Stomach (tissue), 9 donors: ENCODE results near the gene COL19A1. TPM values are rescaled to one million over a fixed set of nuclear protein-coding genes. Genes with fewer than 3 reads are reported as not detected.

Experiments used
- DNase-seq, 2 donors: peaks; one replicate each; pipeline versions ENCODE4 v3.0.0 to v3.0.0-alpha.2; 2013 to 2019
- H3K27ac ChIP-seq, 5 donors: fragments of 200-600 bp in 4 of 5; sonication (generic) in 4 of 5; one replicate each; pipeline ENCODE4 v1.5.1; 2013 to 2019; ENCODE audit warnings: mild to moderate bottlenecking in 1 of 5, moderate library complexity in 1 of 5
- H3K27me3 ChIP-seq, 3 donors: fragments of 200-600 bp; sonication (generic); one replicate each; pipeline ENCODE4 v1.5.1; 2017 to 2019; ENCODE audit warnings: mixed run types in 1 of 3
- H3K36me3 ChIP-seq, 4 donors: fragments of 200-600 bp; sonication (generic); 1 replicate in 3 of 4; 2 replicates in 1 of 4; pipeline ENCODE4 v1.5.1; 2016 to 2019
- H3K4me1 ChIP-seq, 4 donors: fragments of 200-600 bp; sonication (generic); one replicate each; pipeline ENCODE4 v1.5.1; 2016 to 2019
- H3K4me3 ChIP-seq, 4 donors: fragments of 200-600 bp; sonication (generic) in 3 of 4; one replicate each; pipeline ENCODE4 v1.5.1; 2016 to 2019; ENCODE audit warnings: mild to moderate bottlenecking in 1 of 4
- H3K9me3 ChIP-seq, 4 donors: fragments of 200-600 bp; sonication (generic); one replicate each; pipeline ENCODE4 v1.5.1; 2016 to 2019
- CTCF ChIP-seq, 7 experiments: fragments of 450-650 bp in 4 of 7; fragments of 200-600 bp in 3 of 7; sonication (generic) in 3 of 7; IDR thresholded peaks; one replicate each; pipeline ENCODE4 v1.5.1; 2016 to 2019; ENCODE audit warnings: antibody characterized with exemption in 7 of 7, control low read depth in 2 of 7, mild to moderate bottlenecking in 1 of 7
- EP300 ChIP-seq: sonication (generic); formaldehyde crosslinking; IDR thresholded peaks from one replicate; pipeline ENCODE4 v1.6.1; 2017; ENCODE audit warnings: antibody characterized with exemption
- POLR2A ChIP-seq, 4 donors: fragments of 450-650 bp; IDR thresholded peaks; one replicate each; pipeline ENCODE4 v1.6.1; 2016; ENCODE audit warnings: antibody characterized with exemption in 4 of 4, control low read depth in 2 of 4, mild to moderate bottlenecking in 1 of 4, moderate library complexity in 1 of 4
- POLR2AphosphoS5 ChIP-seq, 3 donors: sonication (generic); formaldehyde crosslinking; IDR thresholded peaks; one replicate each; pipeline ENCODE4 v1.6.1; 2016; ENCODE audit warnings: antibody characterized with exemption in 3 of 3
- WGBS, 5 donors: extraction: QIAGEN DNeasy Blood & Tissue Kit in 3 of 5; methylation state at CpG; one replicate each; pipeline versions ENCODE4 v1.1.5 to v1.1.7; 2013 to 2018; 5-methylcytosine and 5-hydroxymethylcytosine counted together
- intact Hi-C: fragments of 100-400 bp; cut with DNase I; formaldehyde crosslinking; loops from one replicate; pipeline ENCODE4 v1.15.1; 2023; ENCODE audit warnings: low total_unique reads
- polyA plus RNA-seq, 3 donors: library from polyadenylated mRNA; stranded (reverse); fragments of 200-250 nt; gene quantifications; one replicate each; pipeline ENCODE4 v1.2.3, GENCODE V29; 2013
- total RNA-seq, 5 donors: library from RNA; depleted of rRNA; stranded (reverse); fragments of >200 nt; gene quantifications; one replicate each; pipeline versions ENCODE4 v1.1.0 to v1.2.3, GENCODE V29; 2014 to 2016
- donor health status: healthy with polysubstance abuse.
- donor health status: Bipolar disorder and iron deficiency.
- donor health status: healthy.

COL19A1 gene
- total and polyA plus RNA-seq, 8 donors = 0.13 to 13.4 (median 2.5) TPM; not detected in 3

DNA sequence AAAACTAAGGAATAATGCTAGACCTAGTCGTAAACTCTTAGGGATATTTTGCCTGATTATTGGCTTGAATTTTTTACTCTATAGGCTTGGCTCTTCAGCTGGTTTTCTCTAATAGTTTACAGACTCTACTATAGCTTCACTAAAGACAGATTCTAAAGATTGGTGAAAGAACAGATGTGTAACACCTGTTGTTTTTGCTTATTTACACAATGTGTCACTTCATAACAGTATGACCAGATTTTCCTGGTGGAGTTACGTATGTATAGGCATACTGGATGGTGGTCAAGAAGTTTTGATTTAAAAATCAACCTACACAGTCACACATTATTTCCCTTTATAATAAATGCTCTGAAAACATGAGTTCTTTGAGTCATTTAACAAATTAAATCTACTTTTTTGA is 4.8 kb downstream of the COL19A1 start:
- Histone ChIP-seq H3K27ac (no peak overlapping the region), H3K9me3 (no peaks in the 10 kb centered on the region), H3K4me1 (peaks cover 11 to 17% (median 14%) of the 10 kb centered on the region in 4 donors), H3K4me3 (no peak overlapping the region), H3K36me3 (no peaks in the 10 kb centered on the region), H3K27me3 (peaks cover 0 to 24% (median 16%) of the 10 kb centered on the region in 3 donors)
- WGBS, 5 donors = 75 to 88% (median 86%) methylated on average over 2 of the region's 2 CpGs
- intact Hi-C loops = no loop called here
- DNase-seq = no peak
- TF ChIP-seq EP300 (no peak), POLR2A (IDR thresholded peaks at IDR 0.05) (no peak), POLR2AphosphoS5 (IDR thresholded peaks at IDR 0.05) (no peak), CTCF (IDR thresholded peaks at IDR 0.05) (no peak)

DNA sequence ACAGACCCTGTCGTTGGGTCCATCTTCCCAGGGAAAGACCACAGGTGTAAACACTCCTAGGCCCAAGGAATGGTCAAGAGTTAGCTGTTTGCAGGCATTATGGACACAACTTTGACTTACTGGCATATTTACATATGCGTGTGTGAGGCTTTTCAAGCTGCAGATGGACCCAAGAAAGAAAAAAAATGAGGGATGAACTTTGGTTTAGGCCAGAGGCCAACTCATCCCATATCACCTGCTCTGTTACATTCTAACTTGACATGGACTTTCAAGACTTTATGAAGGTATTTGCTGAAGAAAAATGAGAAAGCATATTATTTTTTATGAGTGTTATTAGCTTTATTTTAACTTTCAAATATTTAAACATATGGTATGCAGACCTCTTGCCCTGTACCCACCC is 6.9 kb downstream of the COL19A1 start:
- Histone ChIP-seq H3K27ac (no peak overlapping the region), H3K27me3 (peaks cover 0 to 2% (median 0%) of the 10 kb centered on the region in 3 donors), H3K9me3 (no peaks in the 10 kb centered on the region), H3K4me3 (no peak overlapping the region), H3K36me3 (no peaks in the 10 kb centered on the region), H3K4me1 (peaks cover 0 to 2% (median 0%) of the 10 kb centered on the region in 4 donors)
- intact Hi-C loops = no loop called here
- no peak for TF ChIP-seq EP300
- TF ChIP-seq POLR2A (IDR thresholded peaks at IDR 0.05) = no peak
- no peak for TF ChIP-seq POLR2AphosphoS5 (IDR thresholded peaks at IDR 0.05)
- TF ChIP-seq CTCF (IDR thresholded peaks at IDR 0.05) = no peak
- DNase-seq = no peak
- 81 to 90% (median 86%) methylated on average over 2 of the region's 2 CpGs for WGBS, 5 donors

- WGBS, 5 donors = 83 to 89% (median 89%) methylated on average over 3 of the region's 3 CpGs
- Histone ChIP-seq H3K27ac (no peak overlapping the region), H3K36me3 (no peaks in the 10 kb centered on the region), H3K4me1 (no peaks in the 10 kb centered on the region), H3K27me3 (no peaks in the 10 kb centered on the region), H3K4me3 (no peak overlapping the region), H3K9me3 (no peaks in the 10 kb centered on the region)
- DNase-seq = no peak
- TF ChIP-seq POLR2A (IDR thresholded peaks at IDR 0.05) = no peak
- no peak for TF ChIP-seq CTCF (IDR thresholded peaks at IDR 0.05)
- no peak for TF ChIP-seq POLR2AphosphoS5 (IDR thresholded peaks at IDR 0.05)
- intact Hi-C loops = no loop called here
Observed at GRCh38 chr6:69875715-69876114, 9.4 kb downstream of the COL19A1 start.

GRCh38 chr6:69878795-69879194 is 12.4 kb downstream of the COL19A1 start:
- Histone ChIP-seq H3K27ac (no peak overlapping the region), H3K4me3 (no peak overlapping the region), H3K9me3 (no peaks in the 10 kb centered on the region), H3K36me3 (no peaks in the 10 kb centered on the region), H3K4me1 (no peaks in the 10 kb centered on the region), H3K27me3 (no peaks in the 10 kb centered on the region)
- no peak for TF ChIP-seq CTCF (IDR thresholded peaks at IDR 0.05)
- TF ChIP-seq POLR2A (IDR thresholded peaks at IDR 0.05) = no peak
- TF ChIP-seq EP300 = no peak
- WGBS, 5 donors = 86 to 98% (median 92%) methylated on average over 1 of the region's 1 CpG
- DNase-seq = no peak
- intact Hi-C loops = no loop called here
